HG03025 (cell line): ENCODE results near the gene NOL8.

ENCODE experiments used
- ATAC-seq: cut with Tn5 transposase; IDR thresholded peaks from one replicate; pipeline ENCODE4 v1.9.1; 2021; ENCODE audit warnings: mild to moderate bottlenecking, moderate library complexity; ENCODE audit not compliant: unreplicated experiment, low FRiP score

The NOL8 gene

GRCh38 chr9:92275541-92275940 is 49.6 kb downstream of the NOL8 start:
- no peak for ATAC-seq

GRCh38 chr9:92270511-92270910 is 54.6 kb downstream of the NOL8 start:
- no peak for ATAC-seq

GRCh38 chr9:92266486-92266885 is 58.7 kb downstream of the NOL8 start:
- ATAC-seq: no peak

- ATAC-seq: no peak
Measured at GRCh38 chr9:92265154-92265553, 60.0 kb downstream of the NOL8 start.

- ATAC-seq: no peak
Measured at GRCh38 chr9:92263131-92263530, 62.0 kb downstream of the NOL8 start.

- no peak for ATAC-seq
Measured at GRCh38 chr9:92257327-92257726, 67.8 kb downstream of the NOL8 start.

GRCh38 chr9:92254381-92255337 is 70.5 kb downstream of the NOL8 start:
- ATAC-seq: no peak

GRCh38 chr9:92253656-92254055 is 71.5 kb downstream of the NOL8 start:
- no peak for ATAC-seq

- ATAC-seq: no peak
Measured at GRCh38 chr9:92247981-92248380, 77.2 kb downstream of the NOL8 start.
